Measurements from ENCODE around the gene VPS4A.

DNA sequence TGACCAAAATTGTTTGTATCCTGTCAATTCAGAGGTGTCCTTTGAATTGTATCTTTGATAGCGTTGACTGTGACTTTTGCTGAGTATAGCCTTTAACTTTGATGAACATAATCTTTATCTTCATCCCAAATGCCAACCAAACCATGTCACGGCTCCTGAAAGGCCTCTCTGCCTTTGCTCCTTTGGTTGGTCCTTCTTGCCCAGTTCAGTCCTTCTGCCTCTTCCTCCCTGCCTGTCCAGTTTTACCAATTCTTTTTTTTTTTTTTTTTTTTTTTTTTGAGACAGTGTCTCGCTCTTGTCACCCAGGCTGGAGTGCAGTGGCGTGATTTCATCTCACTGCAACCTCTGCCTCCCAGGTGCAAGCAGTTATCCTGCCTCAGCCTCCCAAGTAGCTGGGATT is 12.9 kb upstream of the VPS4A start:
- TF ChIP-seq, protein P1, sequence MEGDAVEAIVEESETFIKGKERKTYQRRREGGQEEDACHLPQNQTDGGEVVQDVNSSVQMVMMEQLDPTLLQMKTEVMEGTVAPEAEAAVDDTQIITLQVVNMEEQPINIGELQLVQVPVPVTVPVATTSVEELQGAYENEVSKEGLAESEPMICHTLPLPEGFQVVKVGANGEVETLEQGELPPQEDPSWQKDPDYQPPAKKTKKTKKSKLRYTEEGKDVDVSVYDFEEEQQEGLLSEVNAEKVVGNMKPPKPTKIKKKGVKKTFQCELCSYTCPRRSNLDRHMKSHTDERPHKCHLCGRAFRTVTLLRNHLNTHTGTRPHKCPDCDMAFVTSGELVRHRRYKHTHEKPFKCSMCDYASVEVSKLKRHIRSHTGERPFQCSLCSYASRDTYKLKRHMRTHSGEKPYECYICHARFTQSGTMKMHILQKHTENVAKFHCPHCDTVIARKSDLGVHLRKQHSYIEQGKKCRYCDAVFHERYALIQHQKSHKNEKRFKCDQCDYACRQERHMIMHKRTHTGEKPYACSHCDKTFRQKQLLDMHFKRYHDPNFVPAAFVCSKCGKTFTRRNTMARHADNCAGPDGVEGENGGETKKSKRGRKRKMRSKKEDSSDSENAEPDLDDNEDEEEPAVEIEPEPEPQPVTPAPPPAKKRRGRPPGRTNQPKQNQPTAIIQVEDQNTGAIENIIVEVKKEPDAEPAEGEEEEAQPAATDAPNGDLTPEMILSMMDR (IDR thresholded peaks at IDR 0.05; ENCODE audit: insufficient read depth, low read length): no peak
- TF ChIP-seq, protein P2, sequence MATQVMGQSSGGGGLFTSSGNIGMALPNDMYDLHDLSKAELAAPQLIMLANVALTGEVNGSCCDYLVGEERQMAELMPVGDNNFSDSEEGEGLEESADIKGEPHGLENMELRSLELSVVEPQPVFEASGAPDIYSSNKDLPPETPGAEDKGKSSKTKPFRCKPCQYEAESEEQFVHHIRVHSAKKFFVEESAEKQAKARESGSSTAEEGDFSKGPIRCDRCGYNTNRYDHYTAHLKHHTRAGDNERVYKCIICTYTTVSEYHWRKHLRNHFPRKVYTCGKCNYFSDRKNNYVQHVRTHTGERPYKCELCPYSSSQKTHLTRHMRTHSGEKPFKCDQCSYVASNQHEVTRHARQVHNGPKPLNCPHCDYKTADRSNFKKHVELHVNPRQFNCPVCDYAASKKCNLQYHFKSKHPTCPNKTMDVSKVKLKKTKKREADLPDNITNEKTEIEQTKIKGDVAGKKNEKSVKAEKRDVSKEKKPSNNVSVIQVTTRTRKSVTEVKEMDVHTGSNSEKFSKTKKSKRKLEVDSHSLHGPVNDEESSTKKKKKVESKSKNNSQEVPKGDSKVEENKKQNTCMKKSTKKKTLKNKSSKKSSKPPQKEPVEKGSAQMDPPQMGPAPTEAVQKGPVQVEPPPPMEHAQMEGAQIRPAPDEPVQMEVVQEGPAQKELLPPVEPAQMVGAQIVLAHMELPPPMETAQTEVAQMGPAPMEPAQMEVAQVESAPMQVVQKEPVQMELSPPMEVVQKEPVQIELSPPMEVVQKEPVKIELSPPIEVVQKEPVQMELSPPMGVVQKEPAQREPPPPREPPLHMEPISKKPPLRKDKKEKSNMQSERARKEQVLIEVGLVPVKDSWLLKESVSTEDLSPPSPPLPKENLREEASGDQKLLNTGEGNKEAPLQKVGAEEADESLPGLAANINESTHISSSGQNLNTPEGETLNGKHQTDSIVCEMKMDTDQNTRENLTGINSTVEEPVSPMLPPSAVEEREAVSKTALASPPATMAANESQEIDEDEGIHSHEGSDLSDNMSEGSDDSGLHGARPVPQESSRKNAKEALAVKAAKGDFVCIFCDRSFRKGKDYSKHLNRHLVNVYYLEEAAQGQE (IDR thresholded peaks at IDR 0.05; ENCODE audit: insufficient replicate concordance, low read depth): no peak

All from HL-60 (cell line).